Skeletal muscle satellite cell (primary cell): ENCODE data around the gene LRRC9.

ENCODE experiments used
- H3K27me3 ChIP-seq: 2 replicates; pipeline ENCODE4 v1.7.0; 2013; ENCODE audit warnings: low read length; ENCODE audit not compliant: control insufficient read depth, insufficient read depth
- H3K36me3 ChIP-seq: 2 replicates; pipeline ENCODE4 v1.7.0; 2013; ENCODE audit warnings: mild to moderate bottlenecking, control low read depth, low read length; ENCODE audit not compliant: insufficient read depth
- H3K4me1 ChIP-seq: 2 replicates; pipeline ENCODE4 v1.7.0; 2013; ENCODE audit warnings: low read length; ENCODE audit not compliant: control insufficient read depth, insufficient read depth
- H3K4me2 ChIP-seq: 2 replicates; pipeline ENCODE4 v1.7.0; 2013; ENCODE audit warnings: mild to moderate bottlenecking, low read length
- H3K4me3 ChIP-seq: 2 replicates; pipeline ENCODE4 v1.7.0; 2013; ENCODE audit warnings: low read length
- H3K9ac ChIP-seq: 2 replicates; pipeline ENCODE4 v1.7.0; 2013; ENCODE audit warnings: mild to moderate bottlenecking, low read depth, low read length, moderate library complexity
- H3K9me3 ChIP-seq: replicated peaks from 2 replicates; pipeline ENCODE4 v1.7.0; 2013; ENCODE audit warnings: mild to moderate bottlenecking, control low read depth, low read length

The LRRC9 gene

DNA sequence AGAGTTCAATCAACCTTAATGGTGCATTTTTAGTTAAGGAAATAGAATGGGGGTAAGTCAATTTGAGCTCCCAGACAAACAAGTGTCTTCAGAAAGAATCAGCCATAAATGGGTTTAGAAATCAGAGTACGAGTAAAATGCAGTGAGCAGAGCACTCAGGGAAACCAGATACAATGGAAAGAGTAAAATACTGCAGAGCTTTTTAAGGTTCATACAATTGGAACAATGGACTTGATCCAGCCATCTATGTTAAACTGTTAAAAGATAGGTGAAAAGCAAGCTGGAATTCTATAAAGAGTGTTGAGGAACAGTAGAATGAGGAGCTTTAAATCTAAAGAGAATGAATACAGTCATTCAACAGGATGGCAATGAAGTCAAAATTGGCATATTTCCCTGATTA, 147.9 kb downstream of the LRRC9 start:
- no peaks in the 10 kb centered on the region for H3K27me3 ChIP-seq
- no peaks in the 10 kb centered on the region for H3K4me1 ChIP-seq
- H3K9me3 ChIP-seq: no peaks in the 10 kb centered on the region
- no peak overlapping the region for H3K9ac ChIP-seq
- no peak overlapping the region for H3K4me3 ChIP-seq
- no peaks in the 10 kb centered on the region for H3K36me3 ChIP-seq
- no peak overlapping the region for H3K4me2 ChIP-seq

DNA sequence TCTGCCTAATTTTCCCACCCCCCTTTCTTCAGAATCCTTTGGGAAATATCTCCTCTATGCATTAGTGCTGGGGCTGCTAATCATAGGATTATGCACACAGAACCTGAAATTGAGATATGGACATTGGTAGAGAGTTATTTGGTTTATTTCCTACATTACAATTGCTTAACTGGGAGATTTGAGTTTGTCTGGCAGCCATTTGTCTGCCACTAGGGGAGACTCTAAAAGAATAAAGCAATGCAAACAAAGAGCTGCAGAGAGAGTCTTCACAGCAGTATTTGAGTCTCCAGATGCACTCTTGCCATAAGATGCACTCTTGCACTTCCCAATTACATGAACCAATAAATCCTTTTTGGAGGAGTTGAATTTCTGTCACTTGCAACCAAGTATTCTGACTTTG, 159.8 kb downstream of the LRRC9 start:
- no peak overlapping the region for H3K4me3 ChIP-seq
- H3K4me2 ChIP-seq: no peak overlapping the region
- H3K9ac ChIP-seq: no peak overlapping the region
- H3K9me3 ChIP-seq: no peaks in the 10 kb centered on the region
- no peaks in the 10 kb centered on the region for H3K36me3 ChIP-seq
- no peaks in the 10 kb centered on the region for H3K27me3 ChIP-seq
- H3K4me1 ChIP-seq: no peaks in the 10 kb centered on the region

DNA sequence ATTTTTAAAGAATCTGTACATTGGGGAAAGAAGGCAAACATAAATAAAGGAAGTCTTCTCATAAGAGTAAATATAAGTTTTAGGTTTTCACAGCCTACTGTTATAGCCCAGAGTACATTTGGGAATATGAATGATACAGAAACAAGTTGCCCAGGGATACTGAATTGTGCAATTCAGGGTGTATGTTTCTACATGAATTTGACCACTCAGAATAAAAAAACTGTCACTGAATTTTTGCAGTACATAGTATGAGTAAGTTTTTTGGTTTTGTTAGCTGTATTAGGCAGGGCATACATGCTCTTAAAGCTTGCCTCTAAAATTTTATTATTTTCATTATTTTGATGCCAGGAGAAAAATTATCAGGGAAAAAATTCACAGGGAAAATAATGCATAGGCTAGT, 165.1 kb downstream of the LRRC9 start:
- Histone ChIP-seq H3K4me2 (no peak overlapping the region), H3K27me3 (no peaks in the 10 kb centered on the region), H3K4me1 (no peaks in the 10 kb centered on the region), H3K9me3 (no peaks in the 10 kb centered on the region), H3K9ac (no peak overlapping the region), H3K36me3 (no peaks in the 10 kb centered on the region), H3K4me3 (no peak overlapping the region)

DNA sequence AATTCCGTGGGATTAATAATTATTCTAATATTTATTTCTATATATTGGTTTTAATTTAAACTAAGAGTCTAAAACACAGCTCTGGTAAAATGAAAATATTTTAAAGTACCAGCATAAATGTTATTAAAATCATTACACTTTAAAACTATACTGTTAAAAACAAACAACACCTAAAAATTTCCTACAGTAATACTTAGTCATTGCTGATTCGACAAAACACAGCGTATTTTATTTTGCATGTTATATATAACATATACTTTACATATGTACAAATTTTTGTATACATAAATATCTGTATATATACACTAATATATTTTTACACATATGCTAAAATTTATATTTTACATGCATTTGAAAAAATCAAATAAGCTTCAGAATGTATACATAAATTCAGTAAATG, 165.7 kb downstream of the LRRC9 start:
- H3K4me1 ChIP-seq: peaks cover 5% of the 10 kb centered on the region
- H3K9ac ChIP-seq: no peak overlapping the region
- no peaks in the 10 kb centered on the region for H3K9me3 ChIP-seq
- H3K4me2 ChIP-seq: no peak overlapping the region
- no peaks in the 10 kb centered on the region for H3K36me3 ChIP-seq
- no peaks in the 10 kb centered on the region for H3K27me3 ChIP-seq
- no peak overlapping the region for H3K4me3 ChIP-seq

DNA sequence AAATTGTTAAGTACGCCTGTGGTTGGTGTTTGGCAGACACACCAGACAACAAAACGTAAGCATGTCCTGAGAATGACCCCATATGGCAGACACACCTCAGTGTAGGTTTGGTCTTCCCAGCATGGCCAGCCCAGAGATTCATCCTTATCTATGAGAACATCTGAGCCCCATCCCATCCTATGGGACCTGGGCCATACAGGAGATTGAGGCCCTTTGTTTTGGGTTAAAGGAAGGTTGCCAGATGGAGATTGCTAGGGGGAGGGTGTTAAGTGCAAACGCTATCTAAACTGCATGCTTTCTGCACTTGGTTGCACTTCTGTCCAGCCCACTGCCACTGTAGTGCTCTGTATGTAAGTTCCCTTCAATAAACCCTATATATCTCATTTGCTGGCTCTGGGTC, 167.7 kb downstream of the LRRC9 start:
- no peaks in the 10 kb centered on the region for H3K9me3 ChIP-seq
- no peak overlapping the region for H3K4me3 ChIP-seq
- H3K4me2 ChIP-seq: no peak overlapping the region

DNA sequence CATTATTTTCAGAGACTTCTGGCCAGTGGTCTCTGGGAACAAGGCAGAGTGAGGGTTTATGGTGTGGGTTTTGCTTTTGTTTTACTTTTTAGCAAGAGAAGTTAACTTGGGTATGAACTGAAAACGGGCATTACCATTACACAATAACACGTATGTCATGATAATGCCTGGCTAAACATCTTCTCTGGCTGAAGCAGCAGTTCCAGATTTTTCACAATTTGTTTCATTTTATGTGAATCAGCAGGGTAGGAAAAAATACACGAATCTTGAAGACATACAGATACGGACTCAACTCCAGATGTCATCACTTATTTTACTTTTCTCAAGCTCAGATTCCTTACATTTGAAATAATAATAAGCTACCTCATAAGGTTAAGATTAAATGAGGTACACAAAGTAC, 169.3 kb downstream of the LRRC9 start:
- H3K4me1 ChIP-seq: peaks cover 9% of the 10 kb centered on the region
- H3K9ac ChIP-seq: no peak overlapping the region
- no peaks in the 10 kb centered on the region for H3K36me3 ChIP-seq
- H3K9me3 ChIP-seq: no peaks in the 10 kb centered on the region
- no peak overlapping the region for H3K4me3 ChIP-seq
- H3K4me2 ChIP-seq: no peak overlapping the region
- no peaks in the 10 kb centered on the region for H3K27me3 ChIP-seq

More for the DNA sequence above, 167.7 kb downstream of the LRRC9 start:
- Histone ChIP-seq H3K36me3 (no peaks in the 10 kb centered on the region), H3K27me3 (no peaks in the 10 kb centered on the region), H3K4me1 (peaks cover 6% of the 10 kb centered on the region), H3K9ac (no peak overlapping the region)

DNA sequence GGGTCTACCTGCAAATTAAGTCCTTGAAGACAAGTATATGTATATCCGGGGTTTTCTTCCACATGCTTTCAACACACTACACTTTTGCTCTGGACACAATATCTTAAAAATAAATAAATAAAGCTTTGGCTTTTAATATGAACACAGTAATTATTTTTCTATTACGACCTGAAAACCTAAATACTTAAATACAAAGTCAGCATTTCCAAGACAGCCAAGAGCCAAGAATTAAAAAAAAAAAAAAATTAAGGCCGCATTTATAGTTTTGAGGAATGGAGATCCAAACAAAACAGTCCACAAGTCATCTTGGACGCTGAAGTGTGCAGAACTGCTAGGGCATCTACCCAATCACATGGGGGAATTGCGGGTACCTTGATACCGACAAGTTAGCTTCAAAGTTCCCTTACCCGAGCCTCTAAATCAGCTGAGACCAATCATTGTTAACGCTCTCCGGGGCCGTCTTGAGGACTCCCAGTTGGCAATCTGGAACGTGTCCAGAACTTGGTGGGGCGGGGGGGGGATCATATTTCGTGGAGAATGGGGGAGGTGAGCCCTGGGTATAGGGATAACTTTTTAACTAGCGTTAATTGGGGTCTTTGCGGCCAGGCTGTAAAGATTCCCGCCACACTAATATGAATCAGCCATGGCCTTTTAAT, 171.0 kb downstream of the LRRC9 start:
- H3K4me3 ChIP-seq: peak overlapping the region; percentile 83
- peak overlapping the region; percentile 79 for H3K4me2 ChIP-seq
- no peaks in the 10 kb centered on the region for H3K9me3 ChIP-seq
- H3K9ac ChIP-seq: peak overlapping the region; percentile 96
- H3K36me3 ChIP-seq: no peaks in the 10 kb centered on the region
- no peaks in the 10 kb centered on the region for H3K27me3 ChIP-seq
- H3K4me1 ChIP-seq: peaks cover 24% of the 10 kb centered on the region

DNA sequence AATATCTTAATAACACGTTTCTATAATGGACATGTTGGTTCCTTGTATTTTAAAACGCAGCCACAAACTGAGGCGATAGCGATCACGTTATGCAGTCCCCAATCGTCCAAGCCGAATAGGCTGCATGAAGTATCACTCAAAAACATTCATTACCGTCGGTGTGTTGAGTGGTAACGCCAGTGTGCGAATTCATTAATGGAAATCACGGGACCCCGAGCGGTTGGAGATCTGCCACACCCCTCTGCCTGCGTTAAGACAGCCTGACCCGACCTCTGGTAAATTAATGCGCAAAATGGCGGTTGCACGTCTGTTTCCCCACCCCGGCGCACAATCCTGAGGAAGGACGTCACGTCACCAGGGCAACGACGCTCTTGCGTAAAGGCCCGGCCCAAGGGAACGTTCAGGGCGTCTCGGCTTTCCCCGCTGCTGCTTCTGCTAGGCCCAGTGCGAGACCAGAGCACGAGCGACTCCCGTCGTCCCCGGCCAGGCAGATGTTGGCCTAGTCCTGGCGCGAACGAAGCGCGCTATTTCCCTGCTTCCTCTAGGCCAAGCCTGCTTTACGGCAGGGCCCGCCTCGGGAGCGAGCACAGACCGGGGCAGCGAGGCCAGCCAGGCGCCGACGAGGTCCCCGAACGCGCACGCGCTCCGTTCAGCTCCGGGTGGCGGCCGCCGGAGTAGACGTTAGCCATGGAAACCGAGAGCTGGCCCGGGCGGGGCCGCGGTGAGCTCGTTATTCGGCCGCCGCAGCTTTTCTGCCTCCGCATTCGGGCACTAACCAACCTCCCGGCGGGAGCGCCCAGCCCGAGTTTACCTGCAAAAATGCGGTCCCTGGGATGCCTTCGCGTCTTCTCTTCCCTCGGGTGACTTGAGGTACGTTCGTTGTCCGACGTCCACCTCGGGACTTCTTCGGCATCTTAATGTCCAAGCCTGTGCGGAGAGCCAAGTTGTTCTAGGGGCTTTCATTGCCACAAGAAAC, 171.9 kb downstream of the LRRC9 start, which contains the start of gene PCNX4:
Gene PCNX4, plus strand, starts transcription at position 374 of the 976 bp plus-strand sequence. CDS start 15,716 bp downstream, outside the sequence.
- Histone ChIP-seq H3K9me3 (no peaks in the 10 kb centered on the region), H3K4me2 (peak within 1 kb of the TSS; percentile 79), H3K4me1 (peaks cover 30% of the 10 kb centered on the region)

DNA sequence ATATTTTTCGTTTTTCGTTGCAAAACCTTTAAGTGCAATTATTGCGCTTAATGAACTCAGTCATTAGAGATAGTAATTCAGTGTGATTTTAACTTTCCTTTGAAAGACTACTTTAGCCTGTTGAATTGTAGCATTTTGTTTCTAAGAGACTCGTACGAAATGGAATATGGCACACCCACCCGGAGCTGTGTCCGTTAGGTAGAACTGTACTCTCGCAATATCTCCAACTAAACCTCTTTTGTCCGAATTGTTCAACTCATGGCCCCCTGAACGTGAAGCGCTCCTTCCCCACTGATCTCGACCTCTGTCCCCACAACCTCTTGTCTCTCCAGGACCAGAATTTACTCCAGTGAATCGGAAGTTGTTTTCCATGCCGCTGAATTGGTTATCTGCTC, 172.6 kb downstream of the LRRC9 start:
- H3K4me2 ChIP-seq: peak overlapping the region; percentile 79
- peak overlapping the region; percentile 96 for H3K9ac ChIP-seq
- H3K4me1 ChIP-seq: peaks cover 30% of the 10 kb centered on the region
- H3K9me3 ChIP-seq: no peaks in the 10 kb centered on the region
- no peaks in the 10 kb centered on the region for H3K27me3 ChIP-seq
- peak overlapping the region; percentile 83 for H3K4me3 ChIP-seq
- H3K36me3 ChIP-seq: peaks cover 5% of the 10 kb centered on the region

More for the DNA sequence above, 171.9 kb downstream of the LRRC9 start, which contains the start of gene PCNX4:
- Histone ChIP-seq H3K4me3 (peak within 1 kb of the TSS; percentile 83), H3K36me3 (no peaks in the 10 kb centered on the region), H3K9ac (peak within 1 kb of the TSS; percentile 96), H3K27me3 (no peaks in the 10 kb centered on the region)

DNA sequence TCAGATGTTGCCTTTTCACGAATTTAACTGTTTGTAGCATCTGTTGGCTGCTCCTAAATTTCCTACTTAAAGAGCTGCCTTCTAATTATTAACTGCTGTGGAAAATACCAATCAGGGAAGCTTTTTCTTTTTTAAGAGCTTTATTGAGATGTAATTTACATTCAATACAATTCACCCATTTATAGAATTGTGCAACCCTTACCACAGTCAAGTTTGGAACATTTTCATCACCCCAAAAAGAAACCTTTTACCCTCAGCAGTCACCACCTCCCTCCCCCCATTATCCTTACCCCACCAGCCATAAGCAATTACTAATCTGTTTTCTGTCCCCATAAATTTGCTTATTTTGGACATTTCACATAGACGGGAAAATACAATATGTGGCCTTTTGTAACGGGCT, 173.1 kb downstream of the LRRC9 start:
- Histone ChIP-seq H3K9me3 (no peaks in the 10 kb centered on the region), H3K4me2 (peak overlapping the region; percentile 79), H3K36me3 (peaks cover 10% of the 10 kb centered on the region), H3K9ac (peak overlapping the region; percentile 96), H3K27me3 (no peaks in the 10 kb centered on the region), H3K4me3 (peak overlapping the region; percentile 83), H3K4me1 (peaks cover 30% of the 10 kb centered on the region)

DNA sequence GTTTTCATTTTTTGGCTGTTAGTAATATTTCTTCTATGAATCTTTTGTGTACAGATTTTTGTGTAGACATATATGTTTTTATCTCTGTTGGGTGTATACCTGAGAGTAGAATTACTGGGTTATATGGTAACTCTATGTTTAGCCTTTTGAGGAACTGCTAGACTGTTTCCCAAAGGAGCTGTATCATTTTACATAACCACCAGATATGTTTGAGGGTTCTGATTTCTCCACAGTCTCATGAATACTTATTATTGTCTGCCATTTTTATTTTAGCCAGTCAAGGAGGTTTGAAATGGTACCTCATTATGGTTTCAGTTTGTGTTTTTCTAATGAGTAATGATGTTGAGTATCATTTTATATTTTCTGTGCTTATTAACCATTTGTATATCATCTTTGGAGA, 173.7 kb downstream of the LRRC9 start:
- Histone ChIP-seq H3K4me3 (peak overlapping the region; percentile 83), H3K4me1 (peaks cover 30% of the 10 kb centered on the region), H3K36me3 (peaks cover 14% of the 10 kb centered on the region), H3K9me3 (no peaks in the 10 kb centered on the region), H3K4me2 (peak overlapping the region; percentile 79), H3K27me3 (no peaks in the 10 kb centered on the region), H3K9ac (peak overlapping the region; percentile 96)
